Effector memory CD4-positive, alpha-beta T cell (primary cell): ENCODE data around the gene NSMF.
A peak's percentile ranks its signal among the peaks of the same experiment; 100 is the strongest.

ENCODE experiments used
- DNase-seq, 3 donors: peaks; one replicate each; pipeline ENCODE4 v3.0.0-alpha.2; 2020
- H3K27ac ChIP-seq: 2 replicates; pipeline ENCODE4 v1.7.0; 2013; ENCODE audit warnings: mild to moderate bottlenecking, low read length, moderate library complexity; ENCODE audit not compliant: insufficient read depth, poor library complexity, severe bottlenecking
- H3K27me3 ChIP-seq: replicated peaks from 2 replicates; pipeline ENCODE4 v1.7.0; 2013; ENCODE audit warnings: mild to moderate bottlenecking, low read length; ENCODE audit not compliant: insufficient read depth, control insufficient read depth, poor library complexity, severe bottlenecking
- H3K36me3 ChIP-seq: 2 replicates; pipeline ENCODE4 v1.7.0; 2013; ENCODE audit warnings: mild to moderate bottlenecking, low read length, moderate library complexity; ENCODE audit not compliant: control insufficient read depth, insufficient read depth
- H3K4me1 ChIP-seq: 2 replicates; pipeline ENCODE4 v1.7.0; 2013; ENCODE audit warnings: low read length, mild to moderate bottlenecking; ENCODE audit not compliant: control insufficient read depth, insufficient read depth, poor library complexity, severe bottlenecking
- H3K4me3 ChIP-seq: 2 replicates; pipeline ENCODE4 v1.7.0; 2013; ENCODE audit warnings: low read length, low read depth, mild to moderate bottlenecking; ENCODE audit not compliant: insufficient read depth, poor library complexity, severe bottlenecking
- H3K9me3 ChIP-seq: 2 replicates; pipeline ENCODE4 v1.7.0; 2013; ENCODE audit warnings: mild to moderate bottlenecking, low read length, moderate library complexity; ENCODE audit not compliant: control insufficient read depth
- total RNA-seq, 3 donors: gene quantifications; one replicate each; lab custom pipeline; 2026; lab: John Stamatoyannopoulos, UW

NSMF gene
- total RNA-seq, result 61.2 to 70.0 (median 68.7) reads per million in 3 donors

GRCh38 chr9:137459152-137459600 lies at the start of gene NSMF:
TSS of gene NSMF (minus strand) at chr9:137459334. CDS start at chr9:137459102, 232 bp downstream.
- peak; percentile 87 to 92 (median 92) for DNase-seq
- Histone ChIP-seq H3K9me3 (no peaks in the 10 kb centered on the region), H3K27me3 (no peaks in the 10 kb centered on the region), H3K4me3 (peak within 1 kb of the TSS; percentile 56), H3K4me1 (peaks cover 53% of the 10 kb centered on the region), H3K27ac (peak within 1 kb of the TSS; percentile 66), H3K36me3 (peaks cover 11% of the 10 kb centered on the region)

GRCh38 chr9:137506702-137507171 lies 47.6 kb upstream of the NSMF start:
- Histone ChIP-seq H3K4me3 (no peak overlapping the region), H3K4me1 (no peaks in the 10 kb centered on the region), H3K36me3 (no peaks in the 10 kb centered on the region), H3K27me3 (no peaks in the 10 kb centered on the region), H3K27ac (no peak overlapping the region), H3K9me3 (no peaks in the 10 kb centered on the region)
- DNase-seq, result no peak

- no peaks in the 10 kb centered on the region for H3K9me3 ChIP-seq
- no peaks in the 10 kb centered on the region for H3K4me1 ChIP-seq
- no peak overlapping the region for H3K4me3 ChIP-seq
- no peak for DNase-seq
- H3K27ac ChIP-seq, result no peak overlapping the region
- no peaks in the 10 kb centered on the region for H3K36me3 ChIP-seq
- H3K27me3 ChIP-seq, result no peaks in the 10 kb centered on the region
These were observed 47.1 kb upstream of the NSMF start for GRCh38 chr9:137506274-137506673.

- Histone ChIP-seq H3K4me1 (no peaks in the 10 kb centered on the region), H3K27me3 (no peaks in the 10 kb centered on the region), H3K36me3 (no peaks in the 10 kb centered on the region), H3K27ac (no peak overlapping the region), H3K9me3 (no peaks in the 10 kb centered on the region), H3K4me3 (no peak overlapping the region)
- DNase-seq, result no peak
These were observed 46.4 kb upstream of the NSMF start for GRCh38 chr9:137505421-137506140.

GRCh38 chr9:137504432-137504777 lies 45.3 kb upstream of the NSMF start:
- no peak for DNase-seq
- no peak overlapping the region for H3K27ac ChIP-seq
- H3K9me3 ChIP-seq, result no peaks in the 10 kb centered on the region
- no peak overlapping the region for H3K4me3 ChIP-seq
- no peaks in the 10 kb centered on the region for H3K27me3 ChIP-seq
- H3K36me3 ChIP-seq, result no peaks in the 10 kb centered on the region
- no peaks in the 10 kb centered on the region for H3K4me1 ChIP-seq

GRCh38 chr9:137502008-137502911 lies 43.1 kb upstream of the NSMF start:
- Histone ChIP-seq H3K36me3 (no peaks in the 10 kb centered on the region), H3K27me3 (no peaks in the 10 kb centered on the region), H3K27ac (no peak overlapping the region), H3K4me1 (no peaks in the 10 kb centered on the region), H3K9me3 (no peaks in the 10 kb centered on the region), H3K4me3 (no peak overlapping the region)
- no peak for DNase-seq

- H3K4me3 ChIP-seq, result no peak overlapping the region
- no peaks in the 10 kb centered on the region for H3K9me3 ChIP-seq
- no peaks in the 10 kb centered on the region for H3K36me3 ChIP-seq
- no peaks in the 10 kb centered on the region for H3K4me1 ChIP-seq
- H3K27me3 ChIP-seq, result no peaks in the 10 kb centered on the region
- no peak overlapping the region for H3K27ac ChIP-seq
- no peak for DNase-seq
These were observed 42.3 kb upstream of the NSMF start for GRCh38 chr9:137501457-137501856.

- Histone ChIP-seq H3K4me3 (no peak overlapping the region), H3K9me3 (no peaks in the 10 kb centered on the region)
These were observed 41.7 kb upstream of the NSMF start for GRCh38 chr9:137500666-137501397.

GRCh38 chr9:137499858-137500661 lies 40.9 kb upstream of the NSMF start:
- Histone ChIP-seq H3K36me3 (no peaks in the 10 kb centered on the region), H3K9me3 (no peaks in the 10 kb centered on the region), H3K27me3 (no peaks in the 10 kb centered on the region), H3K4me1 (no peaks in the 10 kb centered on the region), H3K4me3 (no peak overlapping the region), H3K27ac (no peak overlapping the region)
- DNase-seq, result no peak

More at GRCh38 chr9:137500666-137501397, 41.7 kb upstream of the NSMF start:
- H3K27ac ChIP-seq, result no peak overlapping the region
- H3K4me1 ChIP-seq, result no peaks in the 10 kb centered on the region
- DNase-seq, result no peak
- H3K27me3 ChIP-seq, result no peaks in the 10 kb centered on the region
- no peaks in the 10 kb centered on the region for H3K36me3 ChIP-seq
